Right renal cortex interstitium (tissue), 3 donors: ENCODE data around the gene ACOT11. TPM values are rescaled to one million over a fixed set of nuclear protein-coding genes. Genes with fewer than 3 reads are reported as not detected.

ENCODE experiments used
- DNase-seq, 3 donors: peaks; one replicate each; pipeline ENCODE4 v3.0.0-alpha.2; 2013; ENCODE audit warnings: low read depth in 3 of 3, low spot score in 2 of 3
- polyA plus RNA-seq, 3 donors: library from polyadenylated mRNA; unstranded; fragments of 120-200 nt; gene quantifications; one replicate each; pipeline ENCODE4 v1.2.1, GENCODE V29; 2013; ENCODE audit not compliant: insufficient read length in 3 of 3

The ACOT11 gene
- polyA plus RNA-seq, 3 donors = 8.8 to 9.9 (median 8.8) TPM

- no peak for DNase-seq
Measured at GRCh38 chr1:54559771-54560231, 11.8 kb downstream of the ACOT11 start.

- no peak for DNase-seq
Measured at GRCh38 chr1:54564312-54565112, 16.5 kb downstream of the ACOT11 start.

- no peak for DNase-seq
Measured at GRCh38 chr1:54565113-54565501, 17.1 kb downstream of the ACOT11 start.

- no peak for DNase-seq
Measured at GRCh38 chr1:54566438-54567141, 18.6 kb downstream of the ACOT11 start.

GRCh38 chr1:54567961-54568360 is 19.9 kb downstream of the ACOT11 start:
- no peak for DNase-seq

- DNase-seq = no peak
Measured at GRCh38 chr1:54569339-54569738, 21.3 kb downstream of the ACOT11 start.

- DNase-seq = no peak
Measured at GRCh38 chr1:54570161-54570560, 22.1 kb downstream of the ACOT11 start.

- DNase-seq = no peak
Measured at GRCh38 chr1:54571326-54571725, 23.3 kb downstream of the ACOT11 start.

- DNase-seq = no peak
Measured at GRCh38 chr1:54571803-54572541, 23.9 kb downstream of the ACOT11 start.

GRCh38 chr1:54572542-54572850 is 24.5 kb downstream of the ACOT11 start:
- no peak for DNase-seq

GRCh38 chr1:54574158-54574778 is 26.2 kb downstream of the ACOT11 start:
- DNase-seq = no peak

GRCh38 chr1:54575161-54575560 is 27.1 kb downstream of the ACOT11 start:
- no peak for DNase-seq

- no peak for DNase-seq
Measured at GRCh38 chr1:54575605-54576290, 27.7 kb downstream of the ACOT11 start.

- no peak for DNase-seq
Measured at GRCh38 chr1:54577612-54578011, 29.6 kb downstream of the ACOT11 start.

GRCh38 chr1:54579337-54579781 is 31.3 kb downstream of the ACOT11 start:
- no peak for DNase-seq

GRCh38 chr1:54580856-54581550 is 33.0 kb downstream of the ACOT11 start:
- DNase-seq = no peak

GRCh38 chr1:54581621-54582035 is 33.6 kb downstream of the ACOT11 start:
- DNase-seq = no peak

- peak in 2 of 3 donors; percentile 44 to 65 for DNase-seq
Measured at GRCh38 chr1:54582566-54583306, 34.7 kb downstream of the ACOT11 start.

GRCh38 chr1:54583307-54583686 is 35.3 kb downstream of the ACOT11 start:
- no peak for DNase-seq
